IgD-negative memory B cell (primary cell): Measurements from ENCODE around the gene COL27A1. TPM values are rescaled to one million over a fixed set of nuclear protein-coding genes. Genes with fewer than 3 reads are reported as not detected.

Source experiments
- H3K27ac Mint-ChIP-seq, 3 donors: one replicate each; pipeline ENCODE4 v1.8.0; 2020 to 2022; ENCODE audit warnings: mild to moderate bottlenecking in 3 of 3, mixed read lengths in 3 of 3, moderate library complexity in 1 of 3
- H3K27me3 Mint-ChIP-seq: one replicate; pipeline ENCODE4 v1.8.0; 2021; ENCODE audit warnings: mixed read lengths
- H3K36me3 Mint-ChIP-seq: one replicate; pipeline ENCODE4 v1.8.0; 2020; ENCODE audit warnings: mild to moderate bottlenecking, mixed read lengths
- H3K4me1 Mint-ChIP-seq, 3 donors: one replicate each; pipeline ENCODE4 v1.8.0; 2020 to 2022; ENCODE audit warnings: mixed read lengths in 3 of 3, mild to moderate bottlenecking in 1 of 3
- H3K4me3 Mint-ChIP-seq, 4 donors: one replicate each; pipeline ENCODE4 v1.8.0; 2020 to 2022; ENCODE audit warnings: mild to moderate bottlenecking in 4 of 4, mixed read lengths in 4 of 4, moderate library complexity in 3 of 4
- H3K9me3 Mint-ChIP-seq, 3 donors: one replicate each; pipeline ENCODE4 v1.8.0; 2020 to 2021; ENCODE audit warnings: mixed read lengths in 3 of 3, mild to moderate bottlenecking in 1 of 3
- polyA plus RNA-seq: library from polyadenylated mRNA; unstranded; fragments of 300-500 nt; fragmentation: Illumina TruSeq; gene quantifications from one replicate; pipeline ENCODE4 v1.2.3, GENCODE V29; 2021

COL27A1 gene
- polyA plus RNA-seq, 1 donor from 2014 or later: not detected

GRCh38 chr9:114302727-114303126, 147.4 kb downstream of the COL27A1 start:
- H3K4me3 Mint-ChIP-seq: no peak overlapping the region
- H3K4me1 Mint-ChIP-seq: peaks cover 0 to 4% (median 3%) of the 10 kb centered on the region in 3 donors
- H3K27ac Mint-ChIP-seq: no peak overlapping the region
- H3K36me3 Mint-ChIP-seq: no peaks in the 10 kb centered on the region
- H3K9me3 Mint-ChIP-seq: no peaks in the 10 kb centered on the region
- H3K27me3 Mint-ChIP-seq: peaks cover 6% of the 10 kb centered on the region

GRCh38 chr9:114303571-114303970, 148.2 kb downstream of the COL27A1 start:
- H3K9me3 Mint-ChIP-seq: no peaks in the 10 kb centered on the region
- no peaks in the 10 kb centered on the region for H3K36me3 Mint-ChIP-seq
- peak overlapping the region in 2 of 3 donors; percentile 28 to 57 for H3K27ac Mint-ChIP-seq
- H3K27me3 Mint-ChIP-seq: peaks cover 6% of the 10 kb centered on the region
- no peak overlapping the region for H3K4me3 Mint-ChIP-seq
- H3K4me1 Mint-ChIP-seq: peaks cover 0 to 4% (median 3%) of the 10 kb centered on the region in 3 donors

GRCh38 chr9:114303977-114304376, 148.6 kb downstream of the COL27A1 start:
- H3K4me1 Mint-ChIP-seq: peaks cover 0 to 4% (median 3%) of the 10 kb centered on the region in 3 donors
- no peaks in the 10 kb centered on the region for H3K9me3 Mint-ChIP-seq
- no peaks in the 10 kb centered on the region for H3K36me3 Mint-ChIP-seq
- peak overlapping the region in 1 of 3 donors; percentile 28 for H3K27ac Mint-ChIP-seq
- peaks cover 6% of the 10 kb centered on the region for H3K27me3 Mint-ChIP-seq
- no peak overlapping the region for H3K4me3 Mint-ChIP-seq

- no peak overlapping the region for H3K27ac Mint-ChIP-seq
- H3K9me3 Mint-ChIP-seq: no peaks in the 10 kb centered on the region
- H3K4me1 Mint-ChIP-seq: peaks cover 0 to 4% (median 3%) of the 10 kb centered on the region in 3 donors
- H3K36me3 Mint-ChIP-seq: no peaks in the 10 kb centered on the region
- H3K4me3 Mint-ChIP-seq: no peak overlapping the region
- peaks cover 6% of the 10 kb centered on the region for H3K27me3 Mint-ChIP-seq
Observed at GRCh38 chr9:114304416-114305188, 149.3 kb downstream of the COL27A1 start.

- no peak overlapping the region for H3K27ac Mint-ChIP-seq
Observed at GRCh38 chr9:114307899-114308267, 152.5 kb downstream of the COL27A1 start.

GRCh38 chr9:114308361-114308950, 153.1 kb downstream of the COL27A1 start:
- Mint-ChIP-seq H3K36me3 (no peaks in the 10 kb centered on the region), H3K27me3 (peaks cover 4% of the 10 kb centered on the region), H3K4me3 (no peak overlapping the region), H3K9me3 (no peaks in the 10 kb centered on the region), H3K27ac (no peak overlapping the region), H3K4me1 (peaks cover 0 to 3% (median 3%) of the 10 kb centered on the region in 3 donors)

More at GRCh38 chr9:114307899-114308267, 152.5 kb downstream of the COL27A1 start:
- no peaks in the 10 kb centered on the region for H3K36me3 Mint-ChIP-seq
- H3K27me3 Mint-ChIP-seq: peaks cover 4% of the 10 kb centered on the region
- H3K4me1 Mint-ChIP-seq: peaks cover 0 to 3% (median 3%) of the 10 kb centered on the region in 3 donors
- no peaks in the 10 kb centered on the region for H3K9me3 Mint-ChIP-seq
- no peak overlapping the region for H3K4me3 Mint-ChIP-seq

- H3K4me3 Mint-ChIP-seq: no peak overlapping the region
- H3K27me3 Mint-ChIP-seq: peaks cover 2% of the 10 kb centered on the region
- H3K4me1 Mint-ChIP-seq: peaks cover 0 to 3% (median 3%) of the 10 kb centered on the region in 3 donors
- no peak overlapping the region for H3K27ac Mint-ChIP-seq
- H3K36me3 Mint-ChIP-seq: no peaks in the 10 kb centered on the region
- H3K9me3 Mint-ChIP-seq: no peaks in the 10 kb centered on the region
Observed at GRCh38 chr9:114309096-114309495, 153.8 kb downstream of the COL27A1 start.

GRCh38 chr9:114310471-114311450, 155.4 kb downstream of the COL27A1 start:
- Mint-ChIP-seq H3K27ac (no peak overlapping the region), H3K4me1 (peaks cover 0 to 1% (median under 1%) of the 10 kb centered on the region in 3 donors), H3K36me3 (no peaks in the 10 kb centered on the region), H3K27me3 (no peaks in the 10 kb centered on the region), H3K9me3 (peaks cover 0 to 5% (median 2%) of the 10 kb centered on the region in 3 donors), H3K4me3 (peak overlapping the region in 1 of 4 donors; percentile 23)

GRCh38 chr9:114311571-114312512, 156.5 kb downstream of the COL27A1 start:
- Mint-ChIP-seq H3K27ac (no peak overlapping the region), H3K36me3 (no peaks in the 10 kb centered on the region), H3K27me3 (no peaks in the 10 kb centered on the region), H3K4me3 (no peak overlapping the region), H3K9me3 (peaks cover 0 to 5% (median 2%) of the 10 kb centered on the region in 3 donors), H3K4me1 (no peaks in the 10 kb centered on the region)

- no peaks in the 10 kb centered on the region for H3K36me3 Mint-ChIP-seq
- H3K4me3 Mint-ChIP-seq: no peak overlapping the region
- no peaks in the 10 kb centered on the region for H3K27me3 Mint-ChIP-seq
- H3K27ac Mint-ChIP-seq: no peak overlapping the region
- H3K9me3 Mint-ChIP-seq: peaks cover 0 to 5% (median 2%) of the 10 kb centered on the region in 3 donors
- H3K4me1 Mint-ChIP-seq: no peaks in the 10 kb centered on the region
Observed at GRCh38 chr9:114312513-114312875, 157.2 kb downstream of the COL27A1 start.

GRCh38 chr9:114313186-114313585, 157.8 kb downstream of the COL27A1 start:
- Mint-ChIP-seq H3K4me3 (no peak overlapping the region), H3K27me3 (peaks cover 4% of the 10 kb centered on the region), H3K4me1 (no peaks in the 10 kb centered on the region)

GRCh38 chr9:114314256-114314867, 159.0 kb downstream of the COL27A1 start:
- Mint-ChIP-seq H3K4me3 (no peak overlapping the region), H3K4me1 (no peaks in the 10 kb centered on the region), H3K36me3 (no peaks in the 10 kb centered on the region), H3K9me3 (peaks cover 0 to 5% (median 2%) of the 10 kb centered on the region in 3 donors), H3K27me3 (peaks cover 9% of the 10 kb centered on the region), H3K27ac (peak overlapping the region in 1 of 3 donors; percentile 47)

More at GRCh38 chr9:114313186-114313585, 157.8 kb downstream of the COL27A1 start:
- Mint-ChIP-seq H3K36me3 (no peaks in the 10 kb centered on the region), H3K9me3 (peaks cover 0 to 5% (median 2%) of the 10 kb centered on the region in 3 donors), H3K27ac (no peak overlapping the region)

- no peaks in the 10 kb centered on the region for H3K36me3 Mint-ChIP-seq
- peaks cover 9% of the 10 kb centered on the region for H3K27me3 Mint-ChIP-seq
Observed at GRCh38 chr9:114314881-114315722, 159.8 kb downstream of the COL27A1 start.

More at GRCh38 chr9:114314881-114315722, 159.8 kb downstream of the COL27A1 start:
- Mint-ChIP-seq H3K4me1 (no peaks in the 10 kb centered on the region), H3K4me3 (peak overlapping the region in 1 of 4 donors; percentile 18), H3K9me3 (peaks cover 0 to 5% (median 2%) of the 10 kb centered on the region in 3 donors), H3K27ac (peak overlapping the region in 1 of 3 donors; percentile 50)
